HepG2 (cell line): Measurements from ENCODE around the gene TMEM170B.

ENCODE experiments used
- JUND ChIP-seq: sonication (generic); formaldehyde crosslinking; IDR thresholded peaks from 2 replicates; pipeline ENCODE4 v1.8.0; 2022; ENCODE audit warnings: mild to moderate bottlenecking, missing genetic modification reagents
- ZNF335 ChIP-seq: sonication (generic); formaldehyde crosslinking; IDR thresholded peaks from 2 replicates; pipeline ENCODE4 v1.4.0; 2020; ENCODE audit warnings: missing genetic modification reagents
- ZNF589 ChIP-seq: sonication (generic); formaldehyde crosslinking; conservative IDR thresholded peaks from 2 replicates; pipeline ENCODE4 v1.8.0; 2022; ENCODE audit warnings: mild to moderate bottlenecking, moderate library complexity, missing genetic modification reagents
- TF ChIP-seq, protein P1 (sequence below): IDR thresholded peaks from 2 replicates; pipeline ENCODE4 v1.6.1; 2012; ENCODE audit warnings: inconsistent platforms

- TF ChIP-seq ZNF335 (CRISPR knock-in tag) (no peak), JUND (CRISPR knock-in tag) (no peak), ZNF589 (CRISPR knock-in tag) (no peak)
- TF ChIP-seq, protein P1, sequence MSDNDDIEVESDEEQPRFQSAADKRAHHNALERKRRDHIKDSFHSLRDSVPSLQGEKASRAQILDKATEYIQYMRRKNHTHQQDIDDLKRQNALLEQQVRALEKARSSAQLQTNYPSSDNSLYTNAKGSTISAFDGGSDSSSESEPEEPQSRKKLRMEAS = no peak
These were observed 33.5 kb downstream of the TMEM170B start for GRCh38 chr6:11571073-11571472.
